Measurements from ENCODE around the gene H2BK1. TPM values are rescaled to one million over a fixed set of nuclear protein-coding genes. Genes with fewer than 3 reads are reported as not detected.
A peak's percentile ranks its signal among the peaks of the same experiment; 100 is the strongest.

H2BK1 gene
- total and polyA plus RNA-seq, 2 of the 13 experiments (the other 11 are each of a cell fraction or from before 2014, with no cell fraction given), result not detected

DNA sequence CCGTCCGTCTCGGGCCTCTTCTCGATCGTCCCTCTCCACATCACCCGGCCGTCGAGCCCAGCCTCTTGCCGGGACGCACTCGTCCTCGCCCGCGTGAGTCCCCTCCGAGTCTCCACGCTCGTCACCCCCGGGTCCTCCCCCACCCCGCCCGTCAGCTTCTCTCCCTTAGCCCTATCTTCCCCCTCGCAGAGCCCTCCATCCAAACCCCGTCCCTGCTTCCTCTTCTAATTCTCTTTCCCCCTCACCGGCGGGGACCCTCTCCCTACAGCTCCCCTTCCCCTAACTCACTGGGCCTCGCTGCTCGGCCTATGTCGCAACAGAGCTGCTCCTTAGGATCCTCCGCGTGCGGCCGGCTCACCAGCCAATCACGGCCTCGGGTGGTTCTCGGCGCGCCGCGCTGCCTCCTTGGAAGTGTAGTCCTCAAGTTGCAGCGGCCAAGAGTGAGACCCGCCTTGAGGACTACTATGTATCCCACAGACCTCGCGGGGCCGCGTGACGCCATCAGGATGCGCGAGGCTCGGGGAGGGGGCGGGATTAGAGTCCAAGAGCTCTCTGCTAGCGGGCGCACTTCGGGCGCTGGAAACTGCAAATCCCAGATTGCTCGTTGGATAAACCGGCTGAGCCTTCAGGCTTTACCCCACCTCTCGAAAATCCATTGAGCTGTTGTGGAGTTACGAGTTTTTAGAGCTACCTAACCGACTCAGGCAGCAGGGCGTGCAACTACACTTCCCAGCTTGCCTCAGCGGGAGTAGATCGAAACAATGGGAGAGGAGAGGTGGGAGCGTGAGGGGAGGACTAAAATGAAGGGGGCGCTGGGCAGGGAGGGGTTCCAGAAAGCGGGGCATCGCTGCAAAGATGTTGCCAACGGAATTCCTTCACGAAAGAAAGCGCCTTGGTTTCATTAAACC, 16.8 kb upstream of the H2BK1 start, which contains the start of gene ABCF2 (continued):
- TF ChIP-seq, protein P1, sequence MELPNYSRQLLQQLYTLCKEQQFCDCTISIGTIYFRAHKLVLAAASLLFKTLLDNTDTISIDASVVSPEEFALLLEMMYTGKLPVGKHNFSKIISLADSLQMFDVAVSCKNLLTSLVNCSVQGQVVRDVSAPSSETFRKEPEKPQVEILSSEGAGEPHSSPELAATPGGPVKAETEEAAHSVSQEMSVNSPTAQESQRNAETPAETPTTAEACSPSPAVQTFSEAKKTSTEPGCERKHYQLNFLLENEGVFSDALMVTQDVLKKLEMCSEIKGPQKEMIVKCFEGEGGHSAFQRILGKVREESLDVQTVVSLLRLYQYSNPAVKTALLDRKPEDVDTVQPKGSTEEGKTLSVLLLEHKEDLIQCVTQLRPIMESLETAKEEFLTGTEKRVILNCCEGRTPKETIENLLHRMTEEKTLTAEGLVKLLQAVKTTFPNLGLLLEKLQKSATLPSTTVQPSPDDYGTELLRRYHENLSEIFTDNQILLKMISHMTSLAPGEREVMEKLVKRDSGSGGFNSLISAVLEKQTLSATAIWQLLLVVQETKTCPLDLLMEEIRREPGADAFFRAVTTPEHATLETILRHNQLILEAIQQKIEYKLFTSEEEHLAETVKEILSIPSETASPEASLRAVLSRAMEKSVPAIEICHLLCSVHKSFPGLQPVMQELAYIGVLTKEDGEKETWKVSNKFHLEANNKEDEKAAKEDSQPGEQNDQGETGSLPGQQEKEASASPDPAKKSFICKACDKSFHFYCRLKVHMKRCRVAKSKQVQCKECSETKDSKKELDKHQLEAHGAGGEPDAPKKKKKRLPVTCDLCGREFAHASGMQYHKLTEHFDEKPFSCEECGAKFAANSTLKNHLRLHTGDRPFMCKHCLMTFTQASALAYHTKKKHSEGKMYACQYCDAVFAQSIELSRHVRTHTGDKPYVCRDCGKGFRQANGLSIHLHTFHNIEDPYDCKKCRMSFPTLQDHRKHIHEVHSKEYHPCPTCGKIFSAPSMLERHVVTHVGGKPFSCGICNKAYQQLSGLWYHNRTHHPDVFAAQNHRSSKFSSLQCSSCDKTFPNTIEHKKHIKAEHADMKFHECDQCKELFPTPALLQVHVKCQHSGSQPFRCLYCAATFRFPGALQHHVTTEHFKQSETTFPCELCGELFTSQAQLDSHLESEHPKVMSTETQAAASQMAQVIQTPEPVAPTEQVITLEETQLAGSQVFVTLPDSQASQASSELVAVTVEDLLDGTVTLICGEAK (IDR thresholded peaks at IDR 0.05), result no peak
- TF ChIP-seq, protein P1 (CRISPR knock-in tag; IDR thresholded peaks at IDR 0.05), result 0 out of 2 replicates have a peak, but pooled peaks have one; percentile 18
- TF ChIP-seq KAT2B (IDR thresholded peaks at IDR 0.05; ENCODE audit: borderline replicate concordance, low read depth, low read length), result no peak
- TF ChIP-seq ZNF749 (CRISPR knock-in tag; IDR thresholded peaks at IDR 0.05; ENCODE audit: borderline replicate concordance), result no peak
- no peak for TF ChIP-seq EHMT2 (IDR thresholded peaks at IDR 0.05; ENCODE audit: borderline replicate concordance, low read depth, low read length)
- peak; percentile 51; the same call in 1 of the 2 replicates for TF ChIP-seq ZSCAN31 (CRISPR knock-in tag; IDR thresholded peaks at IDR 0.05; ENCODE audit: low read depth)
- TF ChIP-seq ZSCAN20 (CRISPR knock-in tag; IDR thresholded peaks at IDR 0.05; ENCODE audit: borderline replicate concordance), result 0 out of 2 replicates have a peak, but pooled peaks have one; percentile 18
- TF ChIP-seq, protein P2, sequence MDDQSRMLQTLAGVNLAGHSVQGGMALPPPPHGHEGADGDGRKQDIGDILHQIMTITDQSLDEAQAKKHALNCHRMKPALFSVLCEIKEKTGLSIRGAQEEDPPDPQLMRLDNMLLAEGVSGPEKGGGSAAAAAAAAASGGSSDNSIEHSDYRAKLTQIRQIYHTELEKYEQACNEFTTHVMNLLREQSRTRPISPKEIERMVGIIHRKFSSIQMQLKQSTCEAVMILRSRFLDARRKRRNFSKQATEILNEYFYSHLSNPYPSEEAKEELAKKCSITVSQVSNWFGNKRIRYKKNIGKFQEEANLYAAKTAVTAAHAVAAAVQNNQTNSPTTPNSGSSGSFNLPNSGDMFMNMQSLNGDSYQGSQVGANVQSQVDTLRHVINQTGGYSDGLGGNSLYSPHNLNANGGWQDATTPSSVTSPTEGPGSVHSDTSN (CRISPR knock-in tag; IDR thresholded peaks at IDR 0.05; ENCODE audit: borderline replicate concordance), result no peak
- TF ChIP-seq ONECUT2 (CRISPR knock-in tag; IDR thresholded peaks at IDR 0.05), result no peak
- 0 out of 2 replicates have a peak, but pooled peaks have one; percentile 41 for TF ChIP-seq HES4 (CRISPR knock-in tag; IDR thresholded peaks at IDR 0.05; ENCODE audit: borderline replicate concordance)
- TF ChIP-seq FOXC1 (CRISPR knock-in tag; IDR thresholded peaks at IDR 0.05; ENCODE audit: borderline replicate concordance), result 0 out of 2 replicates have a peak, but pooled peaks have one; percentile 67
- no peak for TF ChIP-seq PPARG (CRISPR knock-in tag; conservative IDR thresholded peaks at IDR 0.05)
- TF ChIP-seq, protein P3, sequence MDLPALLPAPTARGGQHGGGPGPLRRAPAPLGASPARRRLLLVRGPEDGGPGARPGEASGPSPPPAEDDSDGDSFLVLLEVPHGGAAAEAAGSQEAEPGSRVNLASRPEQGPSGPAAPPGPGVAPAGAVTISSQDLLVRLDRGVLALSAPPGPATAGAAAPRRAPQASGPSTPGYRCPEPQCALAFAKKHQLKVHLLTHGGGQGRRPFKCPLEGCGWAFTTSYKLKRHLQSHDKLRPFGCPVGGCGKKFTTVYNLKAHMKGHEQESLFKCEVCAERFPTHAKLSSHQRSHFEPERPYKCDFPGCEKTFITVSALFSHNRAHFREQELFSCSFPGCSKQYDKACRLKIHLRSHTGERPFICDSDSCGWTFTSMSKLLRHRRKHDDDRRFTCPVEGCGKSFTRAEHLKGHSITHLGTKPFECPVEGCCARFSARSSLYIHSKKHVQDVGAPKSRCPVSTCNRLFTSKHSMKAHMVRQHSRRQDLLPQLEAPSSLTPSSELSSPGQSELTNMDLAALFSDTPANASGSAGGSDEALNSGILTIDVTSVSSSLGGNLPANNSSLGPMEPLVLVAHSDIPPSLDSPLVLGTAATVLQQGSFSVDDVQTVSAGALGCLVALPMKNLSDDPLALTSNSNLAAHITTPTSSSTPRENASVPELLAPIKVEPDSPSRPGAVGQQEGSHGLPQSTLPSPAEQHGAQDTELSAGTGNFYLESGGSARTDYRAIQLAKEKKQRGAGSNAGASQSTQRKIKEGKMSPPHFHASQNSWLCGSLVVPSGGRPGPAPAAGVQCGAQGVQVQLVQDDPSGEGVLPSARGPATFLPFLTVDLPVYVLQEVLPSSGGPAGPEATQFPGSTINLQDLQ (CRISPR knock-in tag; IDR thresholded peaks at IDR 0.05), result no peak
- no peak for TF ChIP-seq ZNF552 (CRISPR knock-in tag; IDR thresholded peaks at IDR 0.05; ENCODE audit: borderline replicate concordance)
